Loucy (cell line): ENCODE results near the gene MRPS34.

Experiments used
- H2AFZ ChIP-seq: fragments of 200-600 bp; sonication (generic); 2 replicates; pipeline ENCODE4 v1.6.0; 2016; ENCODE audit warnings: antibody characterized with exemption, mild to moderate bottlenecking, low read length, moderate library complexity
- H3F3A ChIP-seq: fragments of 200-600 bp; 2 replicates; pipeline ENCODE4 v1.6.0; 2016; ENCODE audit warnings: antibody characterized with exemption, low read depth, mild to moderate bottlenecking
- H3K27me3 ChIP-seq: fragments of 200-600 bp; sonication (generic); 2 replicates; pipeline ENCODE4 v1.6.1; 2014; ENCODE audit warnings: low read length, mild to moderate bottlenecking; ENCODE audit not compliant: insufficient read depth, poor library complexity, severe bottlenecking
- H3K36me3 ChIP-seq: fragments of 200-600 bp; sonication (generic); 2 replicates; pipeline ENCODE4 v1.6.1; 2016; ENCODE audit warnings: low read length; ENCODE audit not compliant: insufficient read depth
- H3K4me1 ChIP-seq: fragments of 200-600 bp; sonication (generic); 2 replicates; pipeline ENCODE4 v1.5.1; 2014; ENCODE audit warnings: low read length, mild to moderate bottlenecking; ENCODE audit not compliant: insufficient read depth, poor library complexity, severe bottlenecking
- H3K4me2 ChIP-seq: fragments of 200-600 bp; sonication (generic); 2 replicates; pipeline ENCODE4 v1.6.0; 2014; ENCODE audit warnings: antibody characterized with exemption, low read length, low read depth, mild to moderate bottlenecking; ENCODE audit not compliant: poor library complexity, severe bottlenecking
- H3K4me3 ChIP-seq: fragments of 200-600 bp; sonication (generic); 2 replicates; pipeline ENCODE4 v1.5.1; 2014; ENCODE audit warnings: low read length, mild to moderate bottlenecking, mixed read lengths; ENCODE audit not compliant: poor library complexity, severe bottlenecking
- H3K79me2 ChIP-seq: fragments of 200-600 bp; sonication (generic); 2 replicates; pipeline ENCODE4 v1.6.1; 2014; ENCODE audit warnings: low read length; ENCODE audit not compliant: insufficient read depth
- H3K9ac ChIP-seq: fragments of 200-600 bp; sonication (generic); 2 replicates; pipeline ENCODE4 v1.6.0; 2014; ENCODE audit warnings: mild to moderate bottlenecking, low read depth, low read length, moderate library complexity; ENCODE audit not compliant: poor library complexity, severe bottlenecking
- H3K9me2 ChIP-seq: fragments of 200-600 bp; sonication (generic); replicated peaks from 2 replicates; pipeline ENCODE4 v1.6.1; 2016; ENCODE audit warnings: low read depth, low read length, mixed read lengths
- H3K9me3 ChIP-seq: fragments of 200-600 bp; sonication (generic); 2 replicates; pipeline ENCODE4 v1.6.1; 2014; ENCODE audit warnings: mild to moderate bottlenecking, antibody characterized with exemption, low read length, low read depth; ENCODE audit not compliant: insufficient read depth
- H4K20me1 ChIP-seq: fragments of 200-600 bp; sonication (generic); 2 replicates; pipeline ENCODE4 v1.6.0; 2014; ENCODE audit warnings: antibody characterized with exemption, low read length, mild to moderate bottlenecking; ENCODE audit not compliant: insufficient read depth, poor library complexity, severe bottlenecking
- EZH2phosphoT487 ChIP-seq: fragments of 200-600 bp; IDR thresholded peaks from 2 replicates; pipeline ENCODE4 v1.6.1; 2018; ENCODE audit warnings: antibody characterized with exemption, mild to moderate bottlenecking, moderate library complexity, borderline replicate concordance
- TF ChIP-seq, protein P1 (sequence below): fragments of 200-600 bp; sonication (generic); conservative IDR thresholded peaks from 2 replicates; pipeline ENCODE4 v1.5.1; 2014; ENCODE audit warnings: mild to moderate bottlenecking, antibody characterized with exemption, low read length

Gene MRPS34

DNA sequence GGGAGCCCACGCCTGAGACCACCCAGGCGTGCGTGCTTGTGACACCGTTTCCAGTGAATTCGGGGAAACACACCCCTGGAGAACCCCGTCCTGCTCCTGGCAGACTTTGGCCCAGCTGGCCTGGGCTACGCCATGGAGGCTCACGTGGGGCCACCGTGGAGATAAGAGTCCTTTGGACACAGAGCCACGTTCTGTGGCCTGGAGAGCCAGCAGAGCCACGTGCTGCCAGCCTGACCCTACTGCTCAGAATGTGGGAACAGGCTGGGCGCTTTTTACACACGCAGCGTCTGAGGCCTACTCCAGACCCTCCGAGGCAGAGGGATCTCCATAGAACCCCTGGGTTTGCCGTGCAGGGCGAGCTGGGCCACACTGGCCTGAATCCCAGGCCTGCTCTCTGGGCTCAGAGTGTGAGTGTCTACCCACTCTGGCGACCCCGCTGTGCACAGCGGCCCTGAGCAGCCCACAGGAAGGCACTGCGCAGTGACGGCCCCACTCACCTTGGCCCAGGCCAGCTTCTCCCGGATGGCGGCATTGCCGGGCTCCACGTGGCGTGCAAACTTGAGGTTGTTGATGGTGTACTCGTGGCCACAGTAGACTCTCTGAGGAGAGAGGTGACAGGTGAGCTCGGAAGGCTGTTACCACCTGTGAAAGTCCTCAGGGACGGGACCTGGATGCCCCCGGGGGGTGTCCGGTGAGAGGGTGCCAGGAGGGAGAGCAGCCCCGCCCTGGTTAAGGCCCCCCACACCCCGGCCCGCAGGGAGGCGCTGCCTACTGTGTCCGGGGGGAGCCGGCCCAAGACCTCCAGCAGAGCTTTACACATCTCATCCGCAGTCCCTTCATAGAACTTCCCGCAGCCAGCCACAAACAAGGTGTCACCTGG is 43.7 kb upstream of the MRPS34 start:
- Histone ChIP-seq H3K9me2 (no peaks in the 10 kb centered on the region), H3K9me3 (no peaks in the 10 kb centered on the region), H3K27me3 (no peaks in the 10 kb centered on the region), H2AFZ (no peak overlapping the region), H3K36me3 (no peaks in the 10 kb centered on the region), H3K4me1 (no peaks in the 10 kb centered on the region), H3K9ac (no peak overlapping the region), H4K20me1 (no peaks in the 10 kb centered on the region), H3F3A (no peaks in the 10 kb centered on the region), H3K79me2 (no peaks in the 10 kb centered on the region), H3K4me2 (no peak overlapping the region), H3K4me3 (no peak overlapping the region)
- TF ChIP-seq, protein P1, sequence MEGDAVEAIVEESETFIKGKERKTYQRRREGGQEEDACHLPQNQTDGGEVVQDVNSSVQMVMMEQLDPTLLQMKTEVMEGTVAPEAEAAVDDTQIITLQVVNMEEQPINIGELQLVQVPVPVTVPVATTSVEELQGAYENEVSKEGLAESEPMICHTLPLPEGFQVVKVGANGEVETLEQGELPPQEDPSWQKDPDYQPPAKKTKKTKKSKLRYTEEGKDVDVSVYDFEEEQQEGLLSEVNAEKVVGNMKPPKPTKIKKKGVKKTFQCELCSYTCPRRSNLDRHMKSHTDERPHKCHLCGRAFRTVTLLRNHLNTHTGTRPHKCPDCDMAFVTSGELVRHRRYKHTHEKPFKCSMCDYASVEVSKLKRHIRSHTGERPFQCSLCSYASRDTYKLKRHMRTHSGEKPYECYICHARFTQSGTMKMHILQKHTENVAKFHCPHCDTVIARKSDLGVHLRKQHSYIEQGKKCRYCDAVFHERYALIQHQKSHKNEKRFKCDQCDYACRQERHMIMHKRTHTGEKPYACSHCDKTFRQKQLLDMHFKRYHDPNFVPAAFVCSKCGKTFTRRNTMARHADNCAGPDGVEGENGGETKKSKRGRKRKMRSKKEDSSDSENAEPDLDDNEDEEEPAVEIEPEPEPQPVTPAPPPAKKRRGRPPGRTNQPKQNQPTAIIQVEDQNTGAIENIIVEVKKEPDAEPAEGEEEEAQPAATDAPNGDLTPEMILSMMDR: no peak
- TF ChIP-seq EZH2phosphoT487: no peak

DNA sequence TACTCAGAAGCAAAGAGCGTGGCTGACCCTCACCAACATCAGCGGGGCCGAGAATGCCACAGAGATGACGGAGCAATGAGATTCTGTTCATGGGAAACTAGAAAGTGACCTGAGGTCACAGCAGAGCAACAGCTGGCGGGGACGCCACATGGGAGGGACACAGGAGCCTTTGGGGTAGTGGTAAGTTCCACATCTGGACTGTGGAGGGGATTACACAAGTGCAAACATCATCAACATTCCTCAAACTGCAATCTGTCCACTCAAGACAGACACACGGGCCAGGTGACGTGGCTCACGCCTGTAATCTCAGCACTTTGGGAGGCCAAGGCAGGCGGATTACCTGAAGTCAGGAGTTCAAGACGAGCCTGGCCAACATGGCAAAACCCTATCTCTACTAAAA is 42.5 kb upstream of the MRPS34 start:
- H3K9me3 ChIP-seq: no peaks in the 10 kb centered on the region
- H2AFZ ChIP-seq: no peak overlapping the region
- no peak overlapping the region for H3K9ac ChIP-seq
- no peaks in the 10 kb centered on the region for H3F3A ChIP-seq
- no peaks in the 10 kb centered on the region for H3K79me2 ChIP-seq
- no peak for TF ChIP-seq EZH2phosphoT487
- TF ChIP-seq, protein P1: no peak
- H4K20me1 ChIP-seq: no peaks in the 10 kb centered on the region
- H3K4me2 ChIP-seq: no peak overlapping the region
- H3K4me3 ChIP-seq: no peak overlapping the region
- H3K9me2 ChIP-seq: no peaks in the 10 kb centered on the region
- no peaks in the 10 kb centered on the region for H3K27me3 ChIP-seq
- no peaks in the 10 kb centered on the region for H3K36me3 ChIP-seq
- H3K4me1 ChIP-seq: no peaks in the 10 kb centered on the region

DNA sequence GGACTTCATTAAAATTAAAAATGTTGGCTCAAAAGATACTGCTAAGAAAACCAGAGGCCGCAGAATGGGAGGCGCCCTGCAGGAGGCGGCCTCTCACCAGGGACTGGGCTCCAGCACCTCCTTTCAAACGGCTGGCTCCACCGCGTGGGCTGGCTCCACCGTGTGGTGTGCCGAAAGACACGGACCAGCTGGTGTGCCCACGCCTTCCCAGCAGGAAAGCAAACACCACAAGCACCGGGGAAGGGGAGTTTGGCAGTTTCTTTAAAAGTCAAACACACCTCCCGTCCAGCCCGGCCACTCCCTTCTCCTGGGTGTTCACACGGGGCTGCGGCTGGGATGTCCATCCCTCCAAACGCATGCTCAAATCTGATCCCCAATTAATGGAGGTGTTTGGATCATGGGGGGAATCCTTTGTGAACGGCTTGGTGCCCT is 39.8 kb upstream of the MRPS34 start:
- H3K4me3 ChIP-seq: no peak overlapping the region
- no peak overlapping the region for H3K9ac ChIP-seq
- TF ChIP-seq, protein P1: peak; percentile 39
- no peak for TF ChIP-seq EZH2phosphoT487
- H4K20me1 ChIP-seq: no peaks in the 10 kb centered on the region
- no peaks in the 10 kb centered on the region for H3K9me2 ChIP-seq
- no peak overlapping the region for H3K4me2 ChIP-seq
- H3K27me3 ChIP-seq: no peaks in the 10 kb centered on the region
- H3K79me2 ChIP-seq: no peaks in the 10 kb centered on the region
- H3K4me1 ChIP-seq: no peaks in the 10 kb centered on the region
- H3F3A ChIP-seq: no peaks in the 10 kb centered on the region
- H3K9me3 ChIP-seq: no peaks in the 10 kb centered on the region
- H3K36me3 ChIP-seq: no peaks in the 10 kb centered on the region
- H2AFZ ChIP-seq: no peak overlapping the region
